SK-N-SH (cell line): ENCODE measurements around the gene ZEB2. TPM values are rescaled to one million over a fixed set of nuclear protein-coding genes. Genes with fewer than 3 reads are reported as not detected.

Experiments
- CTCF ChIA-PET: fragments of 300-600, 350-600 bp; formaldehyde crosslinking; extraction: SDS; loops from one replicate; lab custom pipeline; 2021; lab: Yijun Ruan, JAX
- POLR2A ChIA-PET: fragments of 350-600 bp; sonication (Branson Sonifier 250); formaldehyde crosslinking; extraction: SDS; loops from one replicate; lab custom pipeline; 2020; ENCODE audit warnings: antibody characterized with exemption, inconsistent platforms; lab: Yijun Ruan, JAX
- DNase-seq: peaks from one replicate; pipeline ENCODE4 v3.0.0; 2012
- H2AFZ ChIP-seq: fragments of 200-600 bp; sonication (generic); 2 replicates; pipeline ENCODE4 v1.8.1; 2016; ENCODE audit warnings: antibody characterized with exemption, mild to moderate bottlenecking, low read depth
- H3F3A ChIP-seq: fragments of 200-600 bp; sonication (generic); replicated peaks from 2 replicates; pipeline ENCODE3; 2016; ENCODE audit warnings: antibody characterized with exemption, mild to moderate bottlenecking; ENCODE audit not compliant: insufficient read depth
- H3K27ac ChIP-seq, 2 experiments: fragments of 200-500 bp in 1 of 2; fragments of 200-600 bp in 1 of 2; sonication (Bioruptor generic) in 1 of 2; sonication (generic), shearing (Covaris generic) in 1 of 2; 2 replicates each; pipeline versions ENCODE4 v1.5.1 to v1.6.1; 2014 to 2016; ENCODE audit warnings: low read depth in 2 of 2, inconsistent platforms in 1 of 2, low read length in 1 of 2, mild to moderate bottlenecking in 1 of 2, mixed read lengths in 1 of 2
- H3K27me3 ChIP-seq: fragments of 200-600 bp; sonication (generic), shearing (Covaris generic); 2 replicates; pipeline ENCODE4 v1.6.1; 2016; ENCODE audit warnings: mixed run types; ENCODE audit not compliant: insufficient read depth
- H3K36me3 ChIP-seq, 2 experiments: fragments of 200-500 bp in 1 of 2; fragments of 200-600 bp in 1 of 2; sonication (Bioruptor generic) in 1 of 2; sonication (generic) in 1 of 2; replicated peaks in 1 of 2; 2 replicates each; pipeline versions ENCODE3 to v1.5.1; 2014 to 2016; ENCODE audit warnings: low read length in 1 of 2, mild to moderate bottlenecking in 1 of 2; ENCODE audit not compliant: insufficient read depth in 2 of 2, control insufficient read depth in 1 of 2
- H3K4me1 ChIP-seq, 2 experiments: fragments of 200-500 bp in 1 of 2; fragments of 200-600 bp in 1 of 2; sonication (Bioruptor generic) in 1 of 2; sonication (generic), shearing (Covaris generic) in 1 of 2; 2 replicates each; pipeline versions ENCODE4 v1.5.1 to v1.6.1; 2014 to 2016; ENCODE audit warnings: low read depth in 1 of 2, low read length in 1 of 2, mixed run types in 1 of 2; ENCODE audit not compliant: insufficient read depth in 2 of 2, control insufficient read depth in 1 of 2
- H3K4me2 ChIP-seq: fragments of 200-600 bp; sonication (generic), shearing (Covaris generic); 2 replicates; pipeline ENCODE4 v1.6.1; 2017; ENCODE audit warnings: mixed run types
- H3K4me3 ChIP-seq, 2 experiments: fragments of 200-500 bp in 1 of 2; fragments of 200-600 bp in 1 of 2; sonication (Bioruptor generic) in 1 of 2; sonication (generic), shearing (Covaris generic) in 1 of 2; 2 replicates each; pipeline versions ENCODE4 v1.5.1 to v1.8.1; 2014 to 2016; ENCODE audit warnings: low read depth in 2 of 2, inconsistent platforms in 1 of 2, low read length in 1 of 2, mild to moderate bottlenecking in 1 of 2, mixed read lengths in 1 of 2, moderate library complexity in 1 of 2
- H3K79me2 ChIP-seq: fragments of 200-600 bp; sonication (generic); 2 replicates; pipeline ENCODE4 v1.8.1; 2017; ENCODE audit warnings: mild to moderate bottlenecking; ENCODE audit not compliant: insufficient read depth
- H3K9ac ChIP-seq: fragments of 200-600 bp; sonication (generic); 2 replicates; pipeline ENCODE4 v1.6.1; 2017; ENCODE audit warnings: mixed run types
- H3K9me2 ChIP-seq: fragments of 200-600 bp; sonication (generic); 2 replicates; pipeline ENCODE4 v1.6.1; 2017; ENCODE audit warnings: mixed run types
- H3K9me3 ChIP-seq: fragments of 200-600 bp; sonication (generic); 2 replicates; pipeline ENCODE4 v1.6.1; 2017; ENCODE audit warnings: mixed run types, mild to moderate bottlenecking, moderate library complexity
- H4K20me1 ChIP-seq: fragments of 200-600 bp; sonication (generic); 2 replicates; pipeline ENCODE4 v1.6.1; 2017; ENCODE audit warnings: mild to moderate bottlenecking, mixed run types; ENCODE audit not compliant: insufficient read depth
- CHD2 ChIP-seq: fragments of 150-350 bp; IDR thresholded peaks from 2 replicates; pipeline ENCODE4 v1.6.1; 2018; ENCODE audit warnings: low read length; ENCODE audit not compliant: partially characterized antibody
- EP300 ChIP-seq, 2 experiments: IDR thresholded peaks; 2 replicates each; pipeline versions ENCODE4 v1.4.0 to v1.6.1; 2012; ENCODE audit warnings: borderline replicate concordance in 1 of 2, low read depth in 1 of 2, low read length in 1 of 2
- EZH2phosphoT487 ChIP-seq: fragments of 200-600 bp; sonication (generic); IDR thresholded peaks from 2 replicates; pipeline ENCODE4 v1.6.1; 2017; ENCODE audit warnings: low read depth, mixed run types, mild to moderate bottlenecking, antibody characterized with exemption, moderate library complexity, borderline replicate concordance
- GATA2 ChIP-seq: sonication (generic); formaldehyde crosslinking; IDR thresholded peaks from 2 replicates; pipeline ENCODE4 v1.5.0; 2020; ENCODE audit warnings: mild to moderate bottlenecking, missing genetic modification reagents
- JUND ChIP-seq: IDR thresholded peaks from 2 replicates; pipeline ENCODE4 v1.4.0; 2012
- MEF2A ChIP-seq: IDR thresholded peaks from 2 replicates; pipeline ENCODE4 v1.4.0; 2012; ENCODE audit warnings: low read depth, borderline replicate concordance
- MXI1 ChIP-seq: IDR thresholded peaks from 2 replicates; pipeline ENCODE4 v1.6.1; 2012; ENCODE audit warnings: mild to moderate bottlenecking, low read depth, low read length, improper control_type of control experiment
- RAD21 ChIP-seq: IDR thresholded peaks from 2 replicates; pipeline ENCODE4 v1.6.1; 2012; ENCODE audit warnings: mild to moderate bottlenecking, low read length
- RFX5 ChIP-seq: IDR thresholded peaks from 2 replicates; pipeline ENCODE4 v1.6.1; 2012; ENCODE audit warnings: mild to moderate bottlenecking, improper control_type of control experiment, low read length
- SIN3A ChIP-seq: IDR thresholded peaks from 2 replicates; pipeline ENCODE4 v1.6.1; 2012; ENCODE audit warnings: low read depth, mild to moderate bottlenecking, low read length, moderate library complexity, borderline replicate concordance
- TEAD4 ChIP-seq: IDR thresholded peaks from 2 replicates; pipeline ENCODE4 v1.4.0; 2012; ENCODE audit warnings: mild to moderate bottlenecking, borderline replicate concordance; ENCODE audit not compliant: insufficient read depth
- YY1 ChIP-seq: IDR thresholded peaks from 2 replicates; pipeline ENCODE4 v1.4.0; 2012; ENCODE audit warnings: low read depth, mild to moderate bottlenecking
- WGBS: methylation state at CpG from one replicate; pipeline ENCODE4 v1.1.6; 2017; ENCODE audit warnings: low lambda C conversion rate; 5-methylcytosine and 5-hydroxymethylcytosine counted together
- polyA plus RNA-seq, 3 experiments: library from polyadenylated mRNA; depleted of rRNA; stranded (reverse); fragments of >200 nt; gene quantifications; 2 replicates each; pipeline ENCODE4 v1.2.3, GENCODE V29; 2012
- TF ChIP-seq, protein P1 (sequence below): IDR thresholded peaks from 2 replicates; pipeline ENCODE4 v1.6.1; 2012; ENCODE audit warnings: mild to moderate bottlenecking, low read depth, low read length, moderate library complexity
- TF ChIP-seq, protein P2 (sequence below): IDR thresholded peaks from 2 replicates; pipeline ENCODE4 v1.4.0; 2012; ENCODE audit warnings: low read depth
- TF ChIP-seq, protein P3 (sequence below): fragments of 150-350 bp; IDR thresholded peaks from 2 replicates; pipeline ENCODE4 v1.6.1; 2017; ENCODE audit warnings: antibody characterized with exemption, low read length, low read depth, borderline replicate concordance
- TF ChIP-seq, protein P4 (sequence below): IDR thresholded peaks from 2 replicates; pipeline ENCODE4 v1.4.0; 2012; ENCODE audit warnings: low read depth, borderline replicate concordance
- TF ChIP-seq, protein P5 (sequence below): fragments of 150-350 bp; IDR thresholded peaks from 2 replicates; pipeline ENCODE4 v1.6.1; 2016; ENCODE audit warnings: mild to moderate bottlenecking, low read depth, low read length

Gene ZEB2
- polyA plus RNA-seq, 1 of the 3 experiments (the other 2 are of a cell fraction): 16.3 TPM

DNA sequence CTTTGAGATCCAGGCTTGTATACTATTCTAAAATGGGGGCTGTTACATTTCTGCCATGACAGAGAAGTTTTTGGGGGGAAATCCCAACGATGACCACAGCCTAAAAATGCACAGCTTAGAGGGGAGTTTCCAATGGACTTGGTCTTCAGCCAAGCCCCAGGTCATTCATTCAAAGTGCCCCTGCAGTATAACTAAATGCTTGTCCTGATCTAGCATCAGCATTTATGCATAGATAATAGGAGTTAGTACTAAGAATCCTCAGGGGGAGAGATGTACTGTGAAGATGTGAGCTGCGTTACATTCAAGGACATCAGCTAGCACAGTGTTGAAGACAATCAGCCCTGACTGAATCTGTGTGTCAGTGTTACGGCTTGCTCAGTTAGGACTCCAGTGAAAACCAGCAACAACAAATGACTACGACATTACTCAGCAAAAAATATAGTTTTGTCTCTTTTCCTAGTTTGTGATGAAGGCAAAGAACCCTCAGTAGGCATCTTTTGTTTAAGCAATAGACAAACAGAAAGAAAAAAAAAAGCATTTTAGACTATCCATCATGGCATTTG is 160.9 kb downstream of the ZEB2 start:
- DNase-seq: no peak
- H3K27me3 ChIP-seq: no peaks in the 10 kb centered on the region
- no peaks in the 10 kb centered on the region for H4K20me1 ChIP-seq
- no peak overlapping the region for H3K9ac ChIP-seq
- H3K27ac ChIP-seq: peak overlapping the region in 1 of 2 experiments; percentile 69; a peak in 2 of 4 replicates
- H3K9me2 ChIP-seq: no peaks in the 10 kb centered on the region
- no peaks in the 10 kb centered on the region for H3K79me2 ChIP-seq
- TF ChIP-seq RFX5 (no peak), GATA2 (CRISPR knock-in tag) (no peak), SIN3A (no peak), CHD2 (no peak), EZH2phosphoT487 (no peak), TEAD4 (no peak), MEF2A (no peak), MXI1 (no peak), RAD21 (no peak)
- TF ChIP-seq, protein P1, sequence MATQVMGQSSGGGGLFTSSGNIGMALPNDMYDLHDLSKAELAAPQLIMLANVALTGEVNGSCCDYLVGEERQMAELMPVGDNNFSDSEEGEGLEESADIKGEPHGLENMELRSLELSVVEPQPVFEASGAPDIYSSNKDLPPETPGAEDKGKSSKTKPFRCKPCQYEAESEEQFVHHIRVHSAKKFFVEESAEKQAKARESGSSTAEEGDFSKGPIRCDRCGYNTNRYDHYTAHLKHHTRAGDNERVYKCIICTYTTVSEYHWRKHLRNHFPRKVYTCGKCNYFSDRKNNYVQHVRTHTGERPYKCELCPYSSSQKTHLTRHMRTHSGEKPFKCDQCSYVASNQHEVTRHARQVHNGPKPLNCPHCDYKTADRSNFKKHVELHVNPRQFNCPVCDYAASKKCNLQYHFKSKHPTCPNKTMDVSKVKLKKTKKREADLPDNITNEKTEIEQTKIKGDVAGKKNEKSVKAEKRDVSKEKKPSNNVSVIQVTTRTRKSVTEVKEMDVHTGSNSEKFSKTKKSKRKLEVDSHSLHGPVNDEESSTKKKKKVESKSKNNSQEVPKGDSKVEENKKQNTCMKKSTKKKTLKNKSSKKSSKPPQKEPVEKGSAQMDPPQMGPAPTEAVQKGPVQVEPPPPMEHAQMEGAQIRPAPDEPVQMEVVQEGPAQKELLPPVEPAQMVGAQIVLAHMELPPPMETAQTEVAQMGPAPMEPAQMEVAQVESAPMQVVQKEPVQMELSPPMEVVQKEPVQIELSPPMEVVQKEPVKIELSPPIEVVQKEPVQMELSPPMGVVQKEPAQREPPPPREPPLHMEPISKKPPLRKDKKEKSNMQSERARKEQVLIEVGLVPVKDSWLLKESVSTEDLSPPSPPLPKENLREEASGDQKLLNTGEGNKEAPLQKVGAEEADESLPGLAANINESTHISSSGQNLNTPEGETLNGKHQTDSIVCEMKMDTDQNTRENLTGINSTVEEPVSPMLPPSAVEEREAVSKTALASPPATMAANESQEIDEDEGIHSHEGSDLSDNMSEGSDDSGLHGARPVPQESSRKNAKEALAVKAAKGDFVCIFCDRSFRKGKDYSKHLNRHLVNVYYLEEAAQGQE: no peak
- TF ChIP-seq, protein P2, sequence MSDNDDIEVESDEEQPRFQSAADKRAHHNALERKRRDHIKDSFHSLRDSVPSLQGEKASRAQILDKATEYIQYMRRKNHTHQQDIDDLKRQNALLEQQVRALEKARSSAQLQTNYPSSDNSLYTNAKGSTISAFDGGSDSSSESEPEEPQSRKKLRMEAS: no peak
- ChIA-PET POLR2A (no interaction called here), CTCF (no interaction called here)
- peaks cover 0 to 30% of the 10 kb centered on the region in 2 experiments; a peak in 2 of 4 replicates for H3K4me1 ChIP-seq
- H3K36me3 ChIP-seq: no peaks in the 10 kb centered on the region
- no peak overlapping the region; the same call in 1 of the 2 replicates for H3K4me2 ChIP-seq
- peak overlapping the region; percentile 7 for H2AFZ ChIP-seq
- H3K4me3 ChIP-seq: no peak overlapping the region
- H3K9me3 ChIP-seq: no peaks in the 10 kb centered on the region
- 42% methylated on average over 4 of the region's 4 CpGs for WGBS
- peaks cover 3% of the 10 kb centered on the region for H3F3A ChIP-seq

DNA sequence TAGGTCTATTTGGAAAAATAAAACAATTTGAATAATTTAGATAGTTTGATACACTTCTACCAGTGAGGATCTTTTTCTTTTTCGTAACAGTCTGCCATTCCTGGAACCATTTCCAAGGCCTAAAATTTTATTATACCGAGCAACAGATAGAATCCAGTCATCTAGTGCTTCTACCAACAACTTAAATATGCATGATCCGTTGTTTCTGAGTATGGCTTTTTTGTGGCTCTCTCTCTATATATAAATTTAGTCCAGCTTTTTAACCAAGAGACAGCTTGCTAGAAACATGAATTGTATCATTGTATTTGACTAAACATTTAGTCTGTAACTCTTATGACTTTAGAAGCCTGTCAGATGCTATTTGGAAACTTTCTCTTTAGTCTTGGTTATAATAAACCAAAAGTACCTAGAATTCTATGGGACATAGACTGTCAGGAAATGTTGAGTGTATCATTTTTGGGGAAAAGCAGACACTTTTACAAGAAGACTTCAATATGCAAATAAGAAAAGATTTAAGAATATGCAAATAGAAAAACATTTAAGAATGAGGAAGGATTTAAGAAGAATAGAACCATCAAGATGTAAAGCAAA is 161.4 kb downstream of the ZEB2 start:
- Histone ChIP-seq H3K9ac (peak overlapping the region; percentile 6; the same call in 1 of the 2 replicates), H3K36me3 (no peaks in the 10 kb centered on the region), H4K20me1 (no peaks in the 10 kb centered on the region), H3K9me3 (no peaks in the 10 kb centered on the region), H3K9me2 (no peaks in the 10 kb centered on the region), H3K4me1 (peaks cover 0 to 30% of the 10 kb centered on the region in 2 experiments; a peak in 2 of 4 replicates), H3K27ac (peak overlapping the region in 1 of 2 experiments; percentile 69; a peak in 3 of 4 replicates), H3F3A (peaks cover 3% of the 10 kb centered on the region), H2AFZ (peak overlapping the region; percentile 24; the same call in 1 of the 2 replicates), H3K27me3 (no peaks in the 10 kb centered on the region), H3K79me2 (no peaks in the 10 kb centered on the region), H3K4me3 (no peak overlapping the region), H3K4me2 (peak overlapping the region; percentile 12; the same call in 1 of the 2 replicates)
- ChIA-PET CTCF (no interaction called here), POLR2A (no interaction called here)
- WGBS: 83% methylated on average over 3 of the region's 3 CpGs
- DNase-seq: no peak
- TF ChIP-seq, protein P3, sequence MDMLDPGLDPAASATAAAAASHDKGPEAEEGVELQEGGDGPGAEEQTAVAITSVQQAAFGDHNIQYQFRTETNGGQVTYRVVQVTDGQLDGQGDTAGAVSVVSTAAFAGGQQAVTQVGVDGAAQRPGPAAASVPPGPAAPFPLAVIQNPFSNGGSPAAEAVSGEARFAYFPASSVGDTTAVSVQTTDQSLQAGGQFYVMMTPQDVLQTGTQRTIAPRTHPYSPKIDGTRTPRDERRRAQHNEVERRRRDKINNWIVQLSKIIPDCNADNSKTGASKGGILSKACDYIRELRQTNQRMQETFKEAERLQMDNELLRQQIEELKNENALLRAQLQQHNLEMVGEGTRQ: no peak
- TF ChIP-seq CHD2: no peak
- TF ChIP-seq, protein P4, sequence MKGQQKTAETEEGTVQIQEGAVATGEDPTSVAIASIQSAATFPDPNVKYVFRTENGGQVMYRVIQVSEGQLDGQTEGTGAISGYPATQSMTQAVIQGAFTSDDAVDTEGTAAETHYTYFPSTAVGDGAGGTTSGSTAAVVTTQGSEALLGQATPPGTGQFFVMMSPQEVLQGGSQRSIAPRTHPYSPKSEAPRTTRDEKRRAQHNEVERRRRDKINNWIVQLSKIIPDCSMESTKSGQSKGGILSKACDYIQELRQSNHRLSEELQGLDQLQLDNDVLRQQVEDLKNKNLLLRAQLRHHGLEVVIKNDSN: no peak
- TF ChIP-seq, protein P5, sequence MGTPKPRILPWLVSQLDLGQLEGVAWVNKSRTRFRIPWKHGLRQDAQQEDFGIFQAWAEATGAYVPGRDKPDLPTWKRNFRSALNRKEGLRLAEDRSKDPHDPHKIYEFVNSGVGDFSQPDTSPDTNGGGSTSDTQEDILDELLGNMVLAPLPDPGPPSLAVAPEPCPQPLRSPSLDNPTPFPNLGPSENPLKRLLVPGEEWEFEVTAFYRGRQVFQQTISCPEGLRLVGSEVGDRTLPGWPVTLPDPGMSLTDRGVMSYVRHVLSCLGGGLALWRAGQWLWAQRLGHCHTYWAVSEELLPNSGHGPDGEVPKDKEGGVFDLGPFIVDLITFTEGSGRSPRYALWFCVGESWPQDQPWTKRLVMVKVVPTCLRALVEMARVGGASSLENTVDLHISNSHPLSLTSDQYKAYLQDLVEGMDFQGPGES: no peak
- TF ChIP-seq EP300 (IDR thresholded peaks at IDR 0.05; ENCODE audit: borderline replicate concordance in 1 of 2, low read depth in 1 of 2, low read length in 1 of 2): no peak
- TF ChIP-seq EZH2phosphoT487: no peak
- TF ChIP-seq YY1: no peak
- no peak for TF ChIP-seq TEAD4
- no peak for TF ChIP-seq SIN3A
- no peak for TF ChIP-seq JUND
- no peak for TF ChIP-seq GATA2 (CRISPR knock-in tag)
